Embryonic facial prominence (tissue), 1 donor: ENCODE results near the gene DDI2.
"Not testable (repeated sequence)": the region's sequence is repeated elsewhere in the genome, so short reads cannot be mapped to it uniquely, and the experiment has no call there.

Experiments
- DNase-seq: peaks from one replicate; pipeline ENCODE4 v3.0.0-alpha.2; 2016; ENCODE audit errors: extremely low spot score

Gene DDI2

GRCh38 chr1:15617173-15618076 is at the start of gene DDI2:
Gene DDI2 (plus strand): TSS chr1:15617458. CDS start chr1:15617671, 213 bp downstream.
- DNase-seq, result peak; percentile 97

GRCh38 chr1:15568387-15569073 is 48.7 kb upstream of the DDI2 start:
- no peak for DNase-seq

DNA sequence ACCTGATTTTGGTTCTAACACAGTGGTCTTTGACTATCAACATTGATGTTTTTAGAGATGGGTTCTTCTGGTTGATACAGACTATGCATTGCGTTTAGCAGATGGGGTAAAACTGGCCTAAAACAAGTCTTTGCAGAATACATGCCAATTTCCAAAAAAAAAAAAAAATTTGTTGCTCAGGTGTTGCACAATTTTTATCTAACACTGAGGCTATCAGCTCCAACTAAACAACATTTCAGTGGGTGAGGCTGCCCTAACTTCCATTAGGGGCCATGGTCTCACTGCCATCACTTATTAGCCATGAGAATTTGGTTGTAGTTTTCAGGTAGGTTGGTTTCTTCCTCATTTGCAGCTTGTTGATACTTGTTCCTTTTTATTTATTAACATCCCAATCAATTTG is 46.4 kb upstream of the DDI2 start:
- no peak for DNase-seq

GRCh38 chr1:15571266-15571665 is 46.0 kb upstream of the DDI2 start:
- DNase-seq, result no peak

- no peak for DNase-seq
These were observed 43.8 kb upstream of the DDI2 start for GRCh38 chr1:15573477-15573876.

- DNase-seq, result no peak
These were observed 42.5 kb upstream of the DDI2 start for GRCh38 chr1:15574741-15575140.

GRCh38 chr1:15575549-15576150 is 41.6 kb upstream of the DDI2 start:
- DNase-seq, result no peak

GRCh38 chr1:15577691-15578090 is 39.6 kb upstream of the DDI2 start:
- DNase-seq, result no peak

- DNase-seq, result no peak
These were observed 38.2 kb upstream of the DDI2 start for GRCh38 chr1:15578921-15579682.

- no peak for DNase-seq
These were observed 37.6 kb upstream of the DDI2 start for GRCh38 chr1:15579683-15580047.

DNA sequence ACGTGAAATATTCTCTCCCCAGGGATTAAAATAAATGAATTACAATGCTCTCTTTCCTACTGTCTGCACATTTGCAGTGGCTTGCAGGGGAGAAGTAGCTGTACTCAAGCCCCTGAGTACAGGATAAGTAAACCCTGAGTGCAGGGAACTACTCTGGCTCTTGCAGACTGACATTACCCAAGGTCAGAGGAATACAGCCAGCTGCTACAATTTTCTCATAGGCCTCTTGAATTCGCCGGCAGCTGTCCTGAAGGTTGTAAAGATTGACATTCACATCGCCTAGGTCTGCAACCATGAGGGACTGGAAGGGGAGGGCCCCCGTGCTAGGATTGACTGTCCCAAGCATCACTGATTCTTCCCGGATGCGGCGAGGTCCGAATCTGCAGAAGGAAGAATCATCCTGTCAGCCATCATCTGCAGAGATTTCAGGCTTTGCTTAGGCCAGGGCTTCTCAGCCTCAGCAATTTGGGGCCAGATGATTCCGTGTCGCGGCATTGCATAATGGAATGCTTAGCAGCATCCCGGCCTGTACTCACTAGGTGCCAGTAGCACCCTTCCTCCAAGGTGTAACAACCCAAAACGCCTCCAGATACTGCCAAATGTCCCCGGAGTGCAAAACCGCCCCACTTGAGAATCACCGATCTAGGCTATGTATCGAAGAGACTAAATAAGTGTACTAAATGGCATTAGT is 34.1 kb upstream of the DDI2 start:
- no peak for DNase-seq

- no peak for DNase-seq
These were observed 32.5 kb upstream of the DDI2 start, which contains the start of gene AGMAT for GRCh38 chr1:15584489-15585363. Gene AGMAT (minus strand): TSS chr1:15585051. CDS start chr1:15584967, 84 bp downstream.

GRCh38 chr1:15592285-15592684 is 25.0 kb upstream of the DDI2 start:
- no peak for DNase-seq

- DNase-seq, result no peak
These were observed 21.2 kb upstream of the DDI2 start for GRCh38 chr1:15595809-15596617.

DNA sequence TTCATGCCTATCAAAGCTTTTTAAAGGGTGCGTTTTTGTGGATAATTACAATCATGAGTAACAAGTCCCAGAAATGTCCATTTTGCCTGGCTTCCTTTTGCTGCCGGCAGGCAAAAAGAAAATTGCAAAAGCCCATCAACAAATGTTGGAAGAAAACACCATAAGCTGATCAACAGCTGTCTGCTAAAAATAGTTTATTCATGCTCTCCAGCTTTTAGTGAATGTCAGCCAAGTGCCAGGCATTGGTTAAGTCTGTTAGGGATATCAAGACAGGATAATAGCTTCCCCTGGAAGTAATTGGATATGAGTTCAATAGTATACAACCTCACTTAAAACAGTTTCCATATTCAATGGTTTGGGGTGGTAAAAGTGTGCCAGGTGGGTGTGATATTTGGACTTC is 18.8 kb upstream of the DDI2 start:
- no peak for DNase-seq

DNA sequence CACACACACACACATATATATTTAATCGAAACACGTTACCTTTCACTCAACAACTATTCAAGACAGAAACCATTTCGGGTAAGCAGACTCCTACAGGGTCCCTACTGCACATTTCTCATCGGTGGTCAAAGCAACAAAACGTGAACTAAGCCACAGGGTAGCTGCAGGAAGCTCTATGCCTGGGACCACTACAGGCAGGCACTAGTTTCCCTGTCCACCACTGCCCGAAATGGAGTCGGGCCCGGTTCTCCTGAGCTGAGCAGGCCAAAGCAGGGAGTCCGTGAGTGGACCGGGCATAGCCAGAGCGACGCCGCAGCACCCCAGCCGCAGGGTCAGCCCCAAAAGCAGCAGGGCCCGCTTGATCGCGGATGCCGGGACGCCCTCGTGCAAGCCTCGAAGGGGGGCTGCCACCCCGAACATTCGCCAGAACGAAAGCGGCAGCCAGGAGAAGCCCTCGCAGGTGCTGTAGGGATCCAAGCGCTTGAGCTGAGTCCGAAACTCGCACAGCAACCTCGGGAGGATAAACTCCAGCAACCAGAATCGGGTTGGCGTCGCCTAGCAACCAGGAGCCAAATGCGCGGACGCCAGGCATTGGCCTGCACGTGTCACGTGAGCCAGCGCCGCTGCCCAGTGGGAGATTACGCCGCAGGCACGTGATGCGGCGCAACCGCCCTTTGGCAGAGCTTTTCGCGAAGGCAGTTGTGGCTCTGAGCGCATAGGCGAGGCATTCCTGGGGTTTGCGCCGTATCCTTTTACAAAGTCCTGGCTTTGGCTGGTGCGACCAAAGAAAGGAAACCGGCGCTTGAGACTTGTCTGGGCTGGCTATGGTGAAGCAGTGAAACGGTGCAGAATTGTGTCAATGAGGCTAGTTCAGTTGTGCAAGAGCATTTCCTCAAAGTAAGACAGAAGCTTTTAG is 13.9 kb upstream of the DDI2 start:
- DNase-seq, result peak; percentile 91

DNA sequence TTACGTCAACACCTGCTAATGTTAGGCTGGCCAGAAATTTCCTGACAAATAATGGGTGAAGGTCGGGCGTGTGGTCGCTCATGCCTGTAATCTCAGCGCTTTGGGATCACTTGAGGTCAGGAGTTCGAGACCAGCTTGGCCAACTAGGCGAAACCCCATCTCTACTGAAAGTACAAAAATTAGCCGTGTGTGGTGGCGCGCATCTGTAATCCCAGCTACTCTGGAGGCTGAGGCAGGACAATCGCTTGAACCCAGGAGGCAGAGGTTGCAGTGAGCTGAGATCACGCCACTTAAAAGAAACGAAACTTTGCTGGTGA is 13.3 kb upstream of the DDI2 start:
- not testable (repeated sequence) for DNase-seq

DNA sequence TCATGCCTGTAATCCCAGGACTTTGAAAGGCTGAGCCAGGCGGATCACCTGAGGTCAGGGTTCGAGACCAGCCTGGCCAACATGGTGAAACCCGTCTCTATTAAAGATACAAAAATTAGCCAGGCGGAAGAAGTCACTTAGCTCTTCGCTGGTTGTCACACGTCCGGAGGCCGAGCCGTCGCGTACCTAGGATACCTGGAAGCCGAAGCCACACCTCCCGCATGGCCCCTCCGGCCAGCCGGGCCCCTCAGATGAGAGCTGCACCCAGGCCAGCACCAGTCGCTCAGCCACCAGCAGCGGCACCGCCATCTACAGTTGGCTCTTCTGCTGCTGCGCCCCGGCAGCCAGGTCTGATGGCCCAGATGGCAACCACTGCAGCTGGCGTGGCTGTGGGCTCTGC is 12.9 kb upstream of the DDI2 start:
- DNase-seq, result not testable (repeated sequence)
